Hematopoietic multipotent progenitor cell treated with erythropoietin and hydrocortisone succinate and interleukin-3 and kit ligand, for 17 days (in vitro differentiated cells): Measurements from ENCODE around the gene TWIST2.

ENCODE experiments used
- DNase-seq: peaks from one replicate; pipeline ENCODE4 v3.0.0-alpha.2; 2015; ENCODE audit warnings: low spot score

TWIST2 gene

DNA sequence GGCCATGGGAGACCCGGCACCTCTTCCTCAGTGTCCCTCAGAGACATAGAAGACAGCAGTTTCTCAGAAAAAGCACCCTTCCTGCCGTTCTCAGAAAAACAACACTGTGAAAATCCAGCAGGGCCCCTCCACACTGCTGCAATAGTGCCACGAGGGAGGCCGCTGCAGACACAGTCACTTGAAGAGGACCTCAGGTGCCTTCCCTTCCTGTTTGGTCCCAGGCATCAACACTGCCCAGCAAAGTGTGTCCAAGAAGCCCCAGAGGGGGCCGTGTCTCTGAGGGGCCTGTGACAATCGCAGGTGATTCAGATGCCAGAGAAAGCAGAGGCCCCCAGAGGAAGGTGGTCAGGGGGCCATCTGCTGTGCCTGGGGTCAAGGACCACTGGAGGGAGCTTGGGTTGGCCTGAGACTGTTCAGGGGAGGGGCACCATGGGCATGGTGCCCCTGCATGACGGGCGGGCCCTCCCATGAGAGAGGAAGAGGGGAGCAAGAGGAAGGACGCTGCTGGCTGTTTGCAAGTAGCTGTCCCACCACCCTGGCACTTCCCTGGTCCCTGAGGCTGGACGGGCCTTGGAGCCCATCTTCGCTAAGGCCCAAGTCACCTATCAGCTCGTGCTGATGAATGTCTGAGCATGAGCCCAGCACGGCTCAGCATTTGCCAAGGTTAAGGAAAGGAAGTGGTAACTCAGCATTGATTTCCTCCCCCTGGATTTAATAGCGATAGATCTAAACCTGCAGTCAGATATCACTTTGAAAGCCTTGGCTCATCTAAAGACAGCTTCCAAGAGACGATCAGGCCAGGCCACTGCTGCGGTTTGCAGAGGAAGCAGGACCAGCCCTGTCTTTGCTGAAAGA is 9.1 kb downstream of the TWIST2 start:
- no peak for DNase-seq

DNA sequence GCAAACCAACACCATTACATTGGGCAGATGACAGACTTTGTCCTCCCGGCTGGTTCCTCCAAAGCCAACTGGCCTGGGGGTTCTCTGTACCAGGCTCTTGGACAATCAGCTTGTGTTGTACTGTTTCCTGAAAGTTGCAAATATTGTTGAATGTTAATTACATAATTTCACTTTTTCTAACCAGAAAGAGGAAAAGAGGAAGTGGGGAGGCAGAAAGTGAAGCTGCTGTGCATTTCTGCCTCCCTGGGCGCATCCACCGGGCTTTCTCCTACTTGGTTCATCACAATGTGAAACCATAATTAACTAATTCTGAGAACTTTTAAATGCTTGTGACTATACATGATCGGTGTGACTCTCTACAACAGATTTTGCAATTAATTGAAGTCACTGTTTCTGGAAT is 10.1 kb downstream of the TWIST2 start:
- no peak for DNase-seq

DNA sequence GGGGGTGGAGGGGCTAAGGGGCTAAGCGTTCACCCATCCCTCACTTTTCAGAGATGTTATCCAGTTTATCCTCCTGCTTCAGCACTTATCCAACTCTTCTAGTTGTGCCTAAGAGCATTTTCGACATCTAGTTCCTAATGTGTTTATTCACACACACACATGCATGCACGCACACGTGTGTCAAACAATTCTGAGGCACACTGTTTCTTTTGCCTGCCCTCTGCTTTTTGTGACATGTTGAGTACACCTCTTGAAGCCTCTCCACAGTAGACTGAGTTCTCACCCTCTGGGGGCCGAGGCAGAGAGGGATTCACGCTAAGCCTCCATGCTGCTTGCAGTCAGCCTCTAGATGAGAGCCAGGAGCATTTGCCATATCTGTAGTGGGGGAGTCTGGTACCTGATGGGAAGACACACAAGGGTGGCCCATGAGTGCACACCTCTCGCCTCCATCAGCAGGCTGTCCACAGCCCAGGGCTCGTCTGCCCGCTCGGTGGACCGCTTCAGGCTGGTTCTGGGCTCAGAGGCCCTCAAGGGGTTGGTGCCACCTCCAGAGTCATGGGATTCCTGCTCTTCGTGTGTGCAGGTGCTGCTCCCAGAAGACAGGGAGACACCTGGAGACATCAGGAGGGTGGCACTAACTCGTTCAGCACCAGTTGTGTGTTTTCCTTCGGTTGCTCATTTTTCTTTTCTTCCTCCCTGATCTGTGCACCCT is 11.9 kb downstream of the TWIST2 start:
- no peak for DNase-seq

DNA sequence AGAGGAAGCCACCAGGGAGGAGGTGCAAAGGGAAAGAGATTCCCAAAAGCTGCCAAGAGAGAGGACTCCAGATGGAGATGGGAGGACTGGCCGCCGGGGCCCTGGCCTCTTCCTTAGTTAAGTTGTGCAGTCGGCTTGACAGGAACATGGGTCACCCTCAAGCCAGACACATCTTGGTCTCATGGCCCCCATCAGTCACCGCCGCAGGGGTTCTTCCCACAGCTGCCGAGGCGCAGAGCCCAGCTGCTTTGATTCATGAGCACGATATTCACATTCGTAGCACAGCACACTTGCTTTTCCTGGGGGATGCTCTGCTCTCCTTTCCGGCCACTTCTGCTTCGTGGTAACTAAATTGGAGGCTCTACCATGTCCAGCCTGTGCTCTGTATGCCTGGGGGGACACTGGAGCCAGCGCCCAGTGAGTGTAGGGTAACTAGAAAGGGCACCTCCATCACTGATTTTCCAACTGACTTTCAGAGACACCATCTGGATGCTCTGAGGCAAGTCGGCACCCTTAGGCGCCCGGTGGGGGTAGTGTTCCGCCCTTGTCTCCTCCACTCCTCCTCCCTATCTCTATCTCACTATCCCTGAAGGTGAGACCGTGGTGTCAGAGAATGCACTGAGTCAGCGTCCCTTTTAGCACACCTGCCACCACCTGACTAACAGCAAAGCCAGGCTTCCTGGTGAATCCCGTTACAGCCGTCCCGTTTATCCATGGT is 13.3 kb downstream of the TWIST2 start:
- DNase-seq: no peak

DNA sequence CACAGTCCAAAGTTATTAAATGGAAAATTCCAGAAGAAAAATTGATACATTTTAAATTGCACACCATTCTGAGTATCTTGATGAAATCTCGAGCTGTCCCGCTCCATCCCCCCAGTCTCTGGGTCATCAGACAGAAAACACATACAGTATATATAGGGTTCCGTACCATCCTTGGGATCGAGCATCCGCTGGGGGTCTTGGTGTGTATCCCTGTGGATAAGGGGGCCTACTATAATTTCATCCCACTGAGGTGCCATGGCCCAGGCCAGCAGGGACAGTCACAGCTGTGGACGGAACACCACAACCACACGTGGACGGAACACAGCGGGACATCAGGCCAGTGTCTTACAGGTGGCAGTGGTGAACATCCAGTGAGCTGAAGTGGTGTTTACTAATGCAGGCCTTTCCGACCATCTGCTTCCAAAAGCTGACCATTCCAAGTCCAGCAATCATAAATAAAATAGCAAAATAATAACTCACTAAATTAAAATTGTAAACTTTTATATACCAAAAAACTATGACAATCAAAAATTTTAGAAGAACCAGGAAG is 14.0 kb downstream of the TWIST2 start:
- DNase-seq: no peak

DNA sequence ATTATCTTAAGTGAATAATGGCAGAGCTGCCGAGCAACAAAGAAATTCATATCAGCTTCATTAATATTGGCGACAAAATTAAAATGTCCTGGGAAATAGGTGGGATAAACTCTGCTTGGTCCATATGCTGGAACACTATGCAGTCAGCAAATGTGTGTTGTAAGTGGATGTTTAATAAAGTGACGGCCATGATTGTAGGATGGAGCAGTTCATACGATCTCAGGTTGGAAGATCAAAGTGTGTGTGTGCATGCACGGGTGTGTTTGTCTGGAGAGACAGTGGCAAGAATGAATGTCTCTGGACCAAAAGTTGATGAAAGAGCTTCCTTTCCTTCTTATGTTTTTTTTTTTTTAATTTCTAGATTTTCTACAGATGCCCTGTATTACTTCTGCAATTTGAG is 14.8 kb downstream of the TWIST2 start:
- DNase-seq: no peak

DNA sequence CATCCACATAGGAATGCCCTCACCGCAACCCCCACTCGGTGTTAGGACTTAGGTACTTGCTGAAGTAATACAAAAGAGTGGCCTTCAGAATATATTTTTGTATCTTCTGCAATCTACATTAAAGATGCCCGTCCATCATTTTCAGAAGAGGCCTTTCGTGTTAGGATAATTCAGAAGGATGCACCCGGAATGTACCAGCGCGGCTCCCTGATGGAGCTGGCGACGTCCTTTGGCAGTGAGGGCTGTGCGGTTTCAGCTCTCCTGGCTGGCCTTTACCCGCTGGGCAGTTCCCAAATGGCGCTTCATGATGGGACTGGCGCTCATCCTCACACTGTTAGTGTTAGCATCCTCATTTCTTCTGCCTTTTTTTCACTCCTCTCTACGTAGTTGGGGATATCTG is 15.3 kb downstream of the TWIST2 start:
- no peak for DNase-seq

DNA sequence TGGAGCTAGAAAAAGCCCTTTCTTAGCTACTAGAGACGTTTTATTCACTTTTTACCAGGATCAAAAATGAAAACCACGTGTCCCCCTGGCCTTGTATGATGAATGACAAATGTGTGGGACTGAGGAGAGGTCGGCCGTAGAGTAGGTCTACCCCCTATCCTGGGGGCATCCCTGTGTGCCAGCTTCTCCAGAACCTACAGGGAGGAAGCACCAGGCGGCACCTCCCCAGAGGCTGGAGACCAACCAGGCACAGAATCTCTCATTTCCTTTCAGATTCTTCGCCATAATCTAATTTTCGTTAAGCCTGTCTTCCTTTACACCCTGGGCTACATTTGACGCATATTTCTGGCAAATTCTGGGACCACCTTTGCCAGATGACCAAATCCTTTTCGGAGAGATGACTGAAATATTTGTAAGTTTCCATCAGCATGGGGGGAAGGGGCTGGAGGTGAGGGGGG is 15.9 kb downstream of the TWIST2 start:
- DNase-seq: no peak

DNA sequence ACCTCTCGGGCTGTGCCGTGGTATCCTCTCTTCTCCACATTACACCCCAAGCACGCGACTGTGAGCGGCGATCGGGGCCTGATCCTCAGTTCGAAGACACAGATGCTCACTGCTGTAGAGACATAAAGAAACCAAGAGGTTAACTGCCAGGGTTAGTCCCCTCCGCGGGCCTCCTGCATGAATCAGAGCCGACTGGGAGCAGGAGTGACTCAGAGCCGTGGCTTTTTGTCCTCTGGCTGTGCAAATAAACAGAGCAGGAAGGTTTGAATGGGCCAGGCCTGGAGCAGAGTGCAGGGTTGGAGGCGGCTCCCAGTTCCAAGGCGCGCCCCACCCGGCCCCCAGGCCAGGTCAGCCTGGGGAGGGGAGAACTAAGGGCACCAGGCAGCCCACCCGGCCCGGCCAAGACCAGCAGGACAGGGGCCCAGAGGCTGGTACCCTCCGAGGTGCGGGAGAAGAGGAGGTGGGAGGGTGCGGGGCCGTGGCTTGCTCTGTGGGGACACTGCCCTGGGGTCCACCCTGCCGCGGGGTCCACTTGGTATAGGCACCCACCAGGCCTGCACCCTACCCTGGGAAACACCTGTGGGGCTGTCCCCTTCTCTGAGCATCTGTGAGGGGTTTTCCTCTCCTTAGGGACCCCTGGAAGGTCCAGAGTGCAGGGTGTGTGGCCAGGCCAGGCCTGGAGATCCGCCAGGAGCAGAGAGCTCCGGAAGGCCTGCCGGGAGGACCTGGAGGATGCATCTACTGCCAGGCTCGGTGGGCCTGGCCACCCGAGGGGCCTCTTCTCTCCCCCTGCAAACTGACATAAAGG is 16.5 kb downstream of the TWIST2 start:
- DNase-seq: no peak

DNA sequence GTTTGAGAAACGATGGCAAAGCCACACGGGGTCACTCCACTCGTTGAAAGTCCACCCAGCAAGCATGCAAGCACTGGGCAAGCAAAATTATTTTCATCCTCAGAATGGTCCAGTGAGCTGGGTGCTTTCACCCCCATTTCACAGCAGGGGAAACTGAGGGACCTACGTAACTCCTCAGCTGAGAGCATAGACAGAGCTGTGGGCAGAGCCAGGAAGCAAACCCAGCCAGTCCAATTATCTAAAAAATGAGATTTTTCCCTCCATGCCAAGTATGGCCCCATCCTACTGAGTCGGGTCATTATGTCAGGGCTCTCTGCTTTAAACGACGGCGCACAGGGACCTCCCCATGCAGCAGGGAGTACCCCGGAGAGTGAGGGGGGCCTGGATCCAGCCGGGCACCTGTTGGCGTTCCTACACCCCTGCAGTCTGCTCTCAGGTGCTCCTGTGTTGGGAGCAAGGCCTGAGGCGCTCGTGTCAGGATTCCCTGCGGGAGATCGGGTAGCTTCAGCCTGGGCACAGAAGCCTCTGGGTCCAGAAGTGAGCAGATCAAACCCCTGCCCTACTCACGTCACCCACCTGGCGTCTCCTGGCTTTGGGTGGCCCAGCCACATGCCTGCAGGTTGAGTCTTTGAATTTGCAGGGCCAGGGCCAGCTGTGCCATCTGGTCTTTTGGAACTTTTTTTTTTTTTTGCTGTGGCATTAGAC is 17.3 kb downstream of the TWIST2 start:
- DNase-seq: no peak

DNA sequence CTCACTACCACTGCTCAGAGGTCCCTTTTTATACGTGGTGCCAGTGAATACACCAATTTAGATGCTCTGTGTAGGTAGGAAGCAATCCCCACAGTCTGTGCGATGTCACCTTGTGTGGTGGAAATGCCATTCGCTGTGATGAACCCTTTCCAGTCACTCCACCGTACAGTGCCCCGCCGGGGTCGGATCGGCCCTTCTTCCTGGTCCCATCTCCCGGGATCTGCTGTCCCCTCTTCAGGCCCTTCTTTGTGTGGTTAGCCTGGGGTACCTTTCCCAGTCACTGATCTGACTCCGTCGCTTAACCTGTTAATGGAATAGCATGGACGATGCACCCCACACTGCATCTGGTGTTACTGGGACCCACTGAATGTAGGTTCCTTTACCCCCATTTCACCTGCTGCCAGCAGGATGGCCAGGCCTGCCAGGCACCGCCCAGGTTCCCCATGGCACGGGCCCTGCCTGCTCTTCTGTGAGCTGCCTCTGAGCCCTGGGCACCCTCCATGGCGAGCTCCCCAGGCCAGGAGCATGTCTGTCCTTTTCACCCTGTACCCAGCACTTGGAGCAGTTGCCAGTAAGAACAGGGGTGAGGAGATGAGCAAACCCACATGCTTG is 18.0 kb downstream of the TWIST2 start:
- DNase-seq: no peak

DNA sequence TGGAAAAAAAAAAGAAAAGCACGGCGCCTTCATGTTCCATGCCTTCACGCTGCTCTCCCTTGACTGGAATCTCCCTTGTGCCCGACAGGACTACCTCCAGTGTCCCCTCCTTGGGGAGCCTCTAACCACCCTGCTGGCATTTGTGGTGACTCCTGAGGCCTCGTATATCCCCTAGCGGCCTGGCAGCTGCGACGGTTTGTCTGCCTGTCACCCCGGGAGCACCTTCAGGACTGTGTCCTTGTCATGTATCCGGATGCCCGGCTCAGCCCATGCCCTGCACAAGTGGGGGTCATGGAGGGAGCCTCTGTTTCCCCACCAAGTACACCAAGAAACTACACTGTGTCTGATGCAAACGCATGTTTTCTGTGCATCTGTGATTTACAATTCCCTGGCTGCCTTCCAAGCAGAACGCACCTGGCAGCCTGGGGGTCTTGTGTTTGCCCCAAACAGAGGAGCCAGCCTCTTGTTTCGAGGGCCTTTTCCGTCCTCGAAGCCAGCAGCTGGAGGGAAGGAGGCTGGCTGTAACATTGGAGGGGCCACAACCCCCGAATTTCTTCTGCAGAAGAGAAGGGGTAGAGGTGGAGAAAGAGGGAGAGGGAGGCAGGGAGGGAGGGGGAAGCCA is 18.9 kb downstream of the TWIST2 start:
- no peak for DNase-seq

DNA sequence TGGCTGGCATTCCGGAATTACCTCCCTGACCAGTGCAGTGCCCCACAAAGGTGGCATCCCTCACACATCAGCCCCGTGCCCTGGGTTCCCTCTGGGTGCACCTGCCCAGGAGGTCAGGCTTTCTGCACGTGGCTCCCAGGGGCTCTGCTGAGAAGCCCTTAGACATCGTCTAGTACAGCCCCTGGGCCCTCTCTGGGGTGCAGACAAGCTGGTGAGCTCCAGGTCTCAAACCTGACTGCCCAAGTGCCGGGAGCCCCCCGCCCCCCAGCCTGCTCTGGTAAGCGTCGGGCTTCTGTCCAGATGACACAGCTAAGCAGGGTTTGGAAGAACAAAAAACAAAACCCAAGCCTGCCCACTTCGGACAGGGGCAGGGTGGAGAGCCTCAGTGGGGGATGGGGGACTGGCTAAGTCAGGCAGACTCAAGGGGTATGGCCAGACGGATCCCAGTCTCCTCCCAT is 20.2 kb downstream of the TWIST2 start:
- DNase-seq: no peak

DNA sequence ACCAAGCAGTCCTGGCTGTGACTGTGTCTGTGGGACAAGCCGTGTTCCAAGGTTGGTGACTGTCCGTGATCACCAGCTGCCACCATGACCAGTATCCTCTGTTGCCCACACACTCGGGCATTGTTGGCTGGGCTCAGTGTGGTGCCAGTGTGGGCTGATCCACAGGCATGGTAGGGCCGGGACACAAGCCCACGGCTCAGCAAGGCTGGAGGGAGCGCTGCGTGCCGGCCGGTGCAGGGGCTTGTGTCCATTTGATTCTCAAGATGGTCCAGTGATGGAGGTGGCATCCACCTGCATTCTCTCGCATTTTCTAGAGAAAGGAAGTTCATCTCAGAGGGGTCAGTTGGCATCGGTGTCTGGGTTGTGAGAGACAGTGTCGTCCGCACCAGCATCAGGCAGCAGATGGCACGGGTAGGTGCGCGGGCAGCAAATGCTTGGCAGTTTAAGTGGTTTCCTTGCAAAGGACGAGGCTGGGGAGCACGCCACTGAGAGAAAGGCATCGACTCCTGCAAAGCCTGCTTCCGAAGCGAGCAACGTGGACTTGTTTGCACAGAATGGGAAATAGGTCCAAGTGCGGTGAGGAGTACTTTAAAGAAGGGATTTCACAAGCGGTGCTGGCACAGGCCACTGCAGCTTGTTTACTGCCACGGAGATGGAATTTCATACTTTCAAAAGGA is 20.9 kb downstream of the TWIST2 start:
- no peak for DNase-seq

DNA sequence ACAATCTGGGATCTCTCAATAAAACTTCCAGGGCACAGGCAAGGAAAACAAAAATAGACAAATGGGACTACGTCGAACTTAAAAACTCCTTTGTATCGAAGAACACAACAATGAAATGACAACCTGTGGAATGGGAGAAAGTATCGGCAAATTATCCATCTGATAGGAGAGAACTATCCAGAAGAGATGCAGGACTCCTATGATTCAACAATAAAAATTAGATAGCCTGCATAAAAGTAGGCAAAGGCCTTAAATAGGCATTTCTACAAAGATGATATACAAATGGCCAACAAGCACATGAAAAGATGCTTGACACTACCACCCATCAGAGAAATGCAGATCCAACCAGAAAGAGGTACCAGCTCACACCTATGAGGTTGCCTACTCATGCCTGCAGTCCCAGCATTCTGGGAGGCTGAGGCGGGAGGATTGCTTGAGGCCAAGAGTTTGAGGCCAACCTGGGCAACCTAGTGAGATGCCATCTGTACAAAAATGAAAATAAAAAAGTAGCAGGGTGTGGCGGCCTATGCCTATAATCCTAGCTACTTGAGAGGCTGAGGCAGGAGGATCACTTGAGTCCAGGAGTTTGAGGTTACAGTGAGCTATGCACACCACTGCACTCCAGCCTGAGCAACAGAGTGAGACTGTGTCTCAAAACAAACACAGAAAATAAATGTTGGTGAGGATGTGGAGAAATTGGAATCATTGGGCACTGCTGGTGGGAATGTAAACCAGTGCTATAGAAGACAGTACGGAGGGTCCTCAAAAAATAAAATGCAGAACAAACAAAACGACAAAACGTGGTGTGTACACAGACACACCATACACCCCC is 21.6 kb downstream of the TWIST2 start:
- no peak for DNase-seq

DNA sequence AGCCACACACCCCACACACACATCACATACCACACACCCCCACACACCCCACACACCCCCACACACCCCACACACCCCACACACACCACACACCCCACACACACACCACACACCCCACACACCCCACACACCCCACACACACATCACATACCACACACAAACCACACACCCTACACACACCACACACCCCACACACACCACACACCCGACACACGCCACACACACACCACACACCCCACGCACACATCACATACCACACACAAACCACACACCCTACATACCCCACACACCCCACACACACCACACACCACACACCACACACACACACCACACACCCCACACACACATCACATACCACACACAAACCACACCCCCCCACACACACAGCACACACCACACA is 22.4 kb downstream of the TWIST2 start:
- no peak for DNase-seq

DNA sequence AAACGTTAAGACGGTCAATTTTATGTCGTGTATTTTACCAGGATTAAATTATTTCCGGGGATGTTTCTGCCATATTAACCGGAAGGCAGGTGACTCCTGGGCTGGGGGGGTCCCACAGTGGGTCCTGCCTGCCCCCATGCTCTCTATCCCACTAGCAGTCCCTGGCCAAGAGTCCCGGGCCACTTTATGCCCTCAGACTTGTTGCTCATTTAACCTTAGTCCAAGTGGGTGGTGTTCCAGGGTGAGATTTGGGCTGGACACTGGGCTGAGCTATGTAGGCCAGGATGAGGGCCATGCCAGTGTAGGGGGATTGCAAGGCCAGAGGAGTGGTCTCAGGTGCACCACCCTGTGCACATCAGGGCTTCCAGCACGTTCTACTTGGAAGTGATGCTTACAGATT is 24.1 kb downstream of the TWIST2 start:
- DNase-seq: no peak

DNA sequence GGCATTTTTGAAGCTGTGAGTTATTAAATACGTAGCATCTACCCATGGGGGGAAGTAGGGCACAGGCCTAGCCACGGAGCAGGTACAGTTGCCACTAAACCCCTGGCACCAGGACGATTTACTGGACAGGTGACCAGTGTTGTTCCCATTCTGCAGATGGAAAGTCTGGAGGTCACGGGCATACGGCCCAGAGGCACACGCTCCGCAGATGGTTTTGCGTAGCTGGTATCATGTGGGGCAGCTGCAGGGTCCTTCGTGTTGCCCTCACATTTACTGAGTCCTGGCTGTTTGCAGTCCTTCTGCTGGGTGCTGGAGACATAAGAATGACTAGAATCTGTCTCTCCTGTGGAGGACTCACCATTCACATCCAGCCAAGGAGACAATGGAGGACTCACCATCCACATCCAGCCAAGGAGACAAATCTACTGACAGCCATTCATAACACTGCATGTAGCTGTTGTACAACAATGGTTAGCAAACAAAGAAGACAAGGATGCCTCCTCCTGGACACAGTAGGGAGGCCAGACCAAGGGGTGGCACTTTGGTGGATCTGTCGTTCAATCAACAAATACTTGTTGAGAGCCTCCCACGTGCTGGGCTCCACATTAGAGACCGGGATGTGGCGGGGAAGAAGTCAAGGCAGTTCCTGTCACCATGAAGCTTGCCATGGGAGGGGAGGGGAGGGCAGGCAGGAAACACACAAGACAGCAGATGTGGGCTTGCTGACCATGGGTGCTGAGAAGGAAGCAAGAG is 24.9 kb downstream of the TWIST2 start:
- DNase-seq: no peak
